Astrocyte of the spinal cord (primary cell): Measurements from ENCODE around the gene SLC18A2.

Source experiments
- DNase-seq: peaks from one replicate; pipeline ENCODE4 v3.0.0; 2011; ENCODE audit warnings: low read depth, low spot score
- H3K4me3 ChIP-seq: 2 replicates; pipeline ENCODE4 v1.5.1; 2011; ENCODE audit warnings: low read depth, mild to moderate bottlenecking, low read length, moderate library complexity
- CTCF ChIP-seq: IDR thresholded peaks from 2 replicates; pipeline ENCODE4 v1.5.1; 2012; ENCODE audit warnings: low read depth, mild to moderate bottlenecking, low read length, inconsistent platforms
- in situ Hi-C: cut with HindIII; loops from 2 replicates; pipeline ENCODE4 v1.10.0; 2017; ENCODE audit warnings: low sequenced_read_pairs

The SLC18A2 gene

DNA sequence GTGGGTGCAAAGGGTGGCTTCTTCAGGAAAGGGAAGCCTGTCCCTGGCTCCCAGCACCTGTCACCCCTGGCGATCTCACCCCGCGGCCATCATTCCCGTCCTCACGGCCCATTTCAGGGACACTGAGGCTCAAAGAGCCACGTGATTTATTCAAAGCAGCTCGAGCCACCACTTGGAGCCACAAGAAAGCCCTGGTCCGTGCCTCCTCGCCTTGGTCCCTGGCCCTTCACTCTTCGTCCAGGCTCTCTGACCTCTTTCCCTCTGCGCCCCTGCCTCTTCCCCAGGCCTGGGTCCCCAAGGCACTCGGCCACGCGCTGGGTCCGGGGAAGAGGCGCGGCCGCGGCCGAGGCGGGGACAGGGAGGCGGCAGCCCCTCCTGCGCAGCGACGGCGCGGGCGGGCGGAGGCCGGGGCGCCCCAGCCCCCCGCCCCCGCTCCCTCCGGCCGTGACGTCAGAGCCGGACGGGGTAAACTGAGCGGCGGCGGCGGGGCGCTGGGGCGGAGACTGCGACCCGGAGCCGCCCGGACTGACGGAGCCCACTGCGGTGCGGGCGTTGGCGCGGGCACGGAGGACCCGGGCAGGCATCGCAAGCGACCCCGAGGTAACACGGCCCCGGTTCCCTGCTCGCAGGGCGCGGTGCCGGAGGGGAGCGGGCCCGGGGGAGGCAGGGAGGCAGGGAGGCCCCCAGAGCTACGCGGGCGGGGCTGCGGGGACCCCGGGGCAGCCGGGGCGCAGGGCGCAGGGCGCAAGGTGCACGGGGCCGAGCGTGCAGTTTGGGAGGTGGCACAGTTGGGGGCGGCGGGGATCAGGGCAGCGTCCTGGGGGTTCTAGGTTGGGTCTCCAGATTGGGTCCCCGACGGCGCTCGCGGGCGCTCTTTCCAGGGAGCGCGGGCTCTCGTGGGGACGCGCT, at the start of gene SLC18A2:
TSS of gene SLC18A2 (plus strand) at position 494 of the 909 bp plus-strand sequence. CDS start 580 bp downstream, outside the sequence.
- no peak for TF ChIP-seq CTCF
- in situ Hi-C loops, result no loop called here
- H3K4me3 ChIP-seq, result no peak within 1 kb of the TSS
- no peak for DNase-seq

DNA sequence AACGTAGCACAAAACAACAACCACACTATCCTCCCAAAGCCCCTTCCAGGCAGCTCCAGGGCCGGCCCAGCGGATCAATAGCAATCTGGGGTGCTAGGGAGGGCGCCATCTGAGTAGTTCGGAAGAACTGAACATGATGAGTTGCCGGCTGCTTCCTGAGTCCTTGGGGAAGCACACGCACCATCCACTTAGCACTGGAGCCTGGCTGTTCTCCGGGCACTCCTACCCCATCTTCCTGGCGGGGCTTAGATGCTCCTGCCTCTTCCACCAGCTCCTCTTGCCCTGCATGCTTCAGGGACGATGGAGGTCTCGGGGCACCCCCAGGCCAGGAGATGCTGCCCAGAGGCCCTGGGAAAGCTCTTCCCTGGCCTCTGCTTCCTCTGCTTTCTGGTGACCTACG, 43.7 kb upstream of the SLC18A2 start, which contains the start of gene KCNK18:
TSS of gene KCNK18 (plus strand) at position 301 of the 400 bp plus-strand sequence. CDS start at position 301, 0 bp downstream.
- DNase-seq, result no peak
- in situ Hi-C loops, result no loop called here
- TF ChIP-seq CTCF, result no peak
- no peak within 1 kb of the TSS for H3K4me3 ChIP-seq

GRCh38 chr10:117198088-117198487, 42.8 kb upstream of the SLC18A2 start:
- in situ Hi-C loops, result no loop called here
- no peak for TF ChIP-seq CTCF
- DNase-seq, result no peak
- no peak overlapping the region for H3K4me3 ChIP-seq

GRCh38 chr10:117201826-117202225, 39.1 kb upstream of the SLC18A2 start:
- in situ Hi-C loops, result no loop called here
- no peak overlapping the region for H3K4me3 ChIP-seq

DNA sequence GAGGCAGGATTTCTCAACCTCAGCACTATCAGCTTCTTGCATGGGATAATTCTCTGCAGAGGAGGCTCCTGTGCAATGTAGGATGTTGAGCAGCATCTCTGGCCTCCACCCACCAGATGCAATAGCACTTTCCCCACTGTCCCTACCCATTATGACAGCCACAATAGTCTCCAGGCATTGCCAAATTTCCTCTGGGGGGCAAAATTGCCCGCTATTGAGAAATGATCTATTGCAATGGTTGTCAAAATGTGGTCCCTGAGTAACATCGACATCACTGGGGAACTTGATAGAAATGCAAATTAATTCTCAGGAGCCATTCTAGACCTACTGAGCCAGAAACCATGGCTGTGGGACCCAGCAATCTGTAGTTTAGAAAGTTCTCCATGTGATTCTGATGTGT, 36.6 kb upstream of the SLC18A2 start:
- no peak for TF ChIP-seq CTCF
- no peak for DNase-seq
- no peak overlapping the region for H3K4me3 ChIP-seq
- in situ Hi-C loops, result no loop called here

More at GRCh38 chr10:117201826-117202225, 39.1 kb upstream of the SLC18A2 start:
- no peak for TF ChIP-seq CTCF
- no peak for DNase-seq

DNA sequence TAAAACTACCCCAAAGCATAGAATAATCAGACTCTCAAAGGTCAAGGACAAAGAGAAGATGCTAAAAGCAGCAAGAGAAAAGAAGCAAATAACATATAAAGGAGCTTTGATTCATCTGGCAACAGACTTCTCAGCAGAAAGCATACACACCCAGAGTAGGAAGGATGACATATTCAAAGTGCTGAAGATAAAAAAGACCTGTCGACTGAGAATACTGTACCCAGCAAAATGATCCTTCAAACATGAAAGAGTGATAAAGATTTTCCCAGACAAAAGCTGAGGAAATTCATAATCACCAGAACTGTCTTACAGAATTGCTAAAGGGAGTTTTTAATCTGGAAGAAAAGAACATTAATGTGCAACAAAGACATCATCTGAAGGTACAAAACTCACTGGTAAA, 28.7 kb upstream of the SLC18A2 start:
- no peak for DNase-seq
- in situ Hi-C loops, result no loop called here
- TF ChIP-seq CTCF, result no peak
- H3K4me3 ChIP-seq, result no peak overlapping the region
